AG09319 (cell line): Measurements from ENCODE around the gene SAMM50.

Experiments used
- DNase-seq: peaks from one replicate; pipeline ENCODE4 v3.0.0-alpha.2; 2010; ENCODE audit warnings: low read depth; ENCODE audit errors: extremely low read depth
- CTCF ChIP-seq: IDR thresholded peaks from 2 replicates; pipeline ENCODE4 v1.5.1; 2011; ENCODE audit warnings: low read depth, mild to moderate bottlenecking, inconsistent platforms, low read length, moderate library complexity

The SAMM50 gene

GRCh38 chr22:43919106-43919973 lies 35.9 kb upstream of the SAMM50 start:
- no peak for DNase-seq
- TF ChIP-seq CTCF, result no peak

GRCh38 chr22:43921370-43921769 lies 33.9 kb upstream of the SAMM50 start:
- no peak for TF ChIP-seq CTCF

GRCh38 chr22:43922123-43922522 lies 33.1 kb upstream of the SAMM50 start:
- no peak for DNase-seq
- no peak; the same call in 1 of the 2 replicates for TF ChIP-seq CTCF

More at GRCh38 chr22:43921370-43921769, 33.9 kb upstream of the SAMM50 start:
- DNase-seq, result no peak

GRCh38 chr22:43923191-43923590 lies 32.1 kb upstream of the SAMM50 start:
- no peak for DNase-seq
- no peak for TF ChIP-seq CTCF

- peak; percentile 16 for TF ChIP-seq CTCF
- DNase-seq, result peak; percentile 57
Observed at GRCh38 chr22:43923631-43924464, 31.4 kb upstream of the SAMM50 start, which contains the start of gene PNPLA3. Gene PNPLA3 (plus strand): TSS chr22:43923805. CDS start chr22:43923912, 107 bp downstream.

GRCh38 chr22:43924877-43925276 lies 30.4 kb upstream of the SAMM50 start:
- TF ChIP-seq CTCF, result no peak
- DNase-seq, result no peak
